CD1c-positive myeloid dendritic cell (primary cell): ENCODE data around the gene ENOSF1.
"Not testable (repeated sequence)": the region's sequence is repeated elsewhere in the genome, so short reads cannot be mapped to it uniquely, and the experiment has no call there.

Source experiments
- DNase-seq: peaks from one replicate; pipeline ENCODE4 v3.0.0-alpha.2; 2016; ENCODE audit errors: extremely low spot score

The ENOSF1 gene, protein sequence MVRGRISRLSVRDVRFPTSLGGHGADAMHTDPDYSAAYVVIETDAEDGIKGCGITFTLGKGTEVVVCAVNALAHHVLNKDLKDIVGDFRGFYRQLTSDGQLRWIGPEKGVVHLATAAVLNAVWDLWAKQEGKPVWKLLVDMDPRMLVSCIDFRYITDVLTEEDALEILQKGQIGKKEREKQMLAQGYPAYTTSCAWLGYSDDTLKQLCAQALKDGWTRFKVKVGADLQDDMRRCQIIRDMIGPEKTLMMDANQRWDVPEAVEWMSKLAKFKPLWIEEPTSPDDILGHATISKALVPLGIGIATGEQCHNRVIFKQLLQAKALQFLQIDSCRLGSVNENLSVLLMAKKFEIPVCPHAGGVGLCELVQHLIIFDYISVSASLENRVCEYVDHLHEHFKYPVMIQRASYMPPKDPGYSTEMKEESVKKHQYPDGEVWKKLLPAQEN

DNA sequence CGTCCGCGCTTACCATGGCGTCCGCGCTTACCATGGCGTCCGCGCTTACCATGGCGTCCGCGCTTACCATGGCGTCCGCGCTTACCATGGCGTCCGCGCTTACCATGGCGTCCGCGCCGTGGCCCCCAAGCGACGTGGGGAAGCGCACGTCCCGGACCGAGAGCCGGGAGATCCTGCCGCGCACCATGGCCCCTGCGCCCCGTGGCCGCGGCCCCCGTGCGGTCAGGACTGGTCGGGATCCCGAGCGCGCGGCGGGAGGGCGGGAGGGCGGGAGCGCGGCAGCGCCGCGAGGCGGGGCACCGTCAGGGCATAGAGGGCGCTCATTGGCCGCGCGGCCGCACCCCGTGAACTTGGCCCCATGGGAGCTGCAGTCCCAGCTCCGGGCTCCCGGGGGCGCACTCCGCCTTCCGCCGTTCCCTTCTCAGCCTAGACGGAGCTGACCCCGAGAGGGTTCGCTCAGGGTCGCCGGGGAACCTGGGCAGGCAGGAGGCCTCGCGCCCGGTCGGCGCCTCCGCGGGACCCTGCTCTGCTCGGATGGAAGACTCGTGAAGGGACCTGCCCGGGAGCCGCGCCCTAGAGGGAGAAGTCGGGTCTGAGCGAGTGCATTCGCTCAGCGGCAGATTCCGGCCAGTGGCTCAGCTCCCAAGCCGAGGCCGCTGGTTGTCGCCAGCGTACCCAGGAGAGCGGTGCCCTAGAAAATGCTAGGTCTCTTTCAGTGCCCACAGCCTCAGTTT is at the start of gene ENOSF1:
Gene ENOSF1 (minus strand): TSS at position 230 of the 734 bp plus-strand sequence. CDS start 43 bp downstream, at position 187.
- DNase-seq = peak; percentile 92

DNA sequence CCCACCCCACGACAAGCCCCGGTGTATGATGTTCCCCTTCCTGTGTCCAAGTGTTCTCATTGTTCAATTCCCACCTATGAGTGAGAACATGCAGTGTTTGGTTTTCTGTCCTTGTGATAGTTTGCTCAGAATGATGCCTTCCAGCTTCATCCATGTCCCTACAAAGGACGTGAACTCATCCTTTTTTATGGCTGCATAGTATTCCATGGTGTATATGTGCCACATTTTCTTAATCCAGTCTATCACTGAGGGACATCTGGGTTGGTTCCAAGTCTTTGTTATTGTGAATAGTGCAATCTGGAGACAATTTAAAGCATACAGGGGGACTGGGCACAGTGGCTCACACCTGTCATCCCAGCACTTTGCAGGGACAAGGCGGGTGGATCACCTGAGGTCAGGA is 47.4 kb upstream of the ENOSF1 start:
- not testable (repeated sequence) for DNase-seq

DNA sequence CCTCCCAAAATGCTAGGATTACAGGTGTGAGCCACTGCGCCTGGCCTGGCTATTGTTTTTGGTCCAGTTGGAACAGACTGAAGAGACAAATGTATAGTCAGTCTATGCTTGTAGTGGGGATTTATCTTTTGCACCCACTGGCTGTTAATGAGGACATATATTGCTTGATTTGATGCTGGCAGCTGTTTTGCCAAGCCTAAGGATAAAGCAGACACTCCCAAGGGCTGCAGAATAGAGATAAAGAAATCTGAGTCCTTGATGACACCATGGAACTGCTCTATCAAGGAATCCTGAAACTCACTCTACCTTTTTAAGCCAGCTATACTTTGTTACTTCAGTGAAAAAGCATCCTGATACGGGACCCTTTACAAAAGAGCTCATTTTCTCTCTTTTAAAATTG is 43.1 kb upstream of the ENOSF1 start:
- DNase-seq = no peak

DNA sequence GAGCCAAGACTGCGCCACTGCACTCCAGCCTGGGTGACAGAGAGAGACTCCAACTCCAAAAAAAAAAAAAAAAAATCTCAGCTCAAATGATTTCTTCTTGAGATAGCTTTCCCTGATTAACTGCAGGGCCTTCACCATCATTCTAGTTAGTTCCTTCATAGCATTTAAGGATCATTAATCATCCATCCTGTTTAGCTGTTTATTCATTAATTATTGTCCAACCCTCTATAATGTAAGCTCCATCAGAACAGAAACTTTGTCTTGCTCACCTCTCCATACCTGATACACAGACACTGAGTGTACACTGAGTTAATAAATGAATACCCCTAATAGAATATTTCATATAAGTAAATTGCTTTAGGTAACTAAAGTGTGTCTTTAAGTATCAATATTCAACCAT is 42.2 kb upstream of the ENOSF1 start:
- DNase-seq = no peak

DNA sequence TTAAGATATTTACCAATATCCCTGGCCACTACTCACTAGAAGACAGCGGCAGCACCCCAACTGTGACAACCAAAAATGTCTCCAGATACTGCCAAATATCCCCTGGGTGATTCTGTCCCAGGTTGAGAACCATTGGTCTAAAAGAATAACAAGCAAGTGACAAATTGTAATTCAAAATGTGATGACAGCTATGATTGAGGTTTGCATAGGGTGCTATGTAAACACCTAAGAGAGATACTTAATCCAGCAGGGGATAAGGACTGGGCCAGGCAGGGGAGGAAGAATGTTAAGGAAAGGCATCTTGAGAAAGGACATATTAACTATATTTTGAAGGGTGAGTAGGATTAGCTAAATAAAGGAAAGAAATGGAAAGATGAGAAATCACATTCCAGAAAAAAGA is 38.0 kb upstream of the ENOSF1 start:
- DNase-seq = no peak

DNA sequence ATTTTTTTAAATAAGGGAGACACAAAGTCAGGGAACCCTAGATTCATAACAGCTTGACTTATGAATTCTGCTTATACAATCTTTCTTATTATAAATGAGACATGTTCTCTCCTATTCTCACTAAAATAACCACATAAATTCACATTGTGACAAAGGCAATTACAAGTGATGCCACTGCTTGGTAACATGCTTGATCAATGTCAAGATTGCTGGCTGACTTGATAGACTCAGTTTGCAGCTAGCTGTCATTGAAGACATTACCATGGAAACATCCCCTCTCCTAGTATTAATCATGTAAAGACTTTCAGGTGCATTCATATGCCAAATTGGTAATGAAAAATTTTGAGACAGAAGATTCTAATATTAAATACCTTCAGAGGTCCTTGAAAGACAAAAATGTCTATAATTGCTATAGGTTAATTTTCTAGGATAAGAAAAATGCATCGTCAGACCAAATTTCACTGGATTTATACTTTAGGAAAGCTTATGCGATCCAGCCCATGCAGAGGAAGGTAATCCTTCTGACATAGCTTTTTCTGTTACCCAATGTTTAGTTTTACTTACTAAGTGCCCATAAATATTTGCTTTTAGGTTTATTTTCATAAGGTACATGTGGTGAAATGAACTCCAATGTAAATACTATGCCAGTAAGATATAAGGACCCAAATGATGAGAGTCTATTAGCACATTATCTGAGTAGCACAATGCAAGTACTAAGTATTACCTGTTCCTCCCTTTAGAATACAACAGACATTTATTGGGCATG is 32.6 kb upstream of the ENOSF1 start:
- DNase-seq = no peak

DNA sequence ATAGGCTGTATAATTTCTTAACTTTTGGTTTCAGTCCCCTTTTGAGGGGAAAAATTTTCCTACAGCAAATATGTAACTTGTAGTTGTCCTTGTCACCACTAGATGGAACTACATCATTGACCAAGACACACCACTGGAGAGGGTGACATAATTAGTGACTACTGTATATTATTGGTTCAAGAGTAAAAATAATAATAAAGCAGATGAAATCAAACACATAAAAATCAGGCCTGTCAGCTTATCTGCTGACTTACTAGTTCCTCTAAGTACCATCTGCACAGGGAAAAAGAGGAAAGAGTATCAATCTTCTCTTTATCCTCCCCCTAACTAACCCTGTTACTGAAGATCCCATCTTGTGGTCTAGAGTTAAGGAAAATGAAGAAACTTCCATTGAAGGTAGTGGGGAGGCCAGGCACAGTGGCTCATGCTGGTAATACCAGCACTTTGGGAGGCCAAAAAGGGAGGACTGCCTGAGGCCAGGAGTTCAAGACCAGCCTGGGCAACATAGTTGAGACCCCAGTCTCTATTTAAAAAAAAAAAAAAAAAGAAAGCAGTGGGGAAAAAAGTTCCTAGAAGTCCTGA is 29.6 kb upstream of the ENOSF1 start:
- DNase-seq = peak; percentile 62

DNA sequence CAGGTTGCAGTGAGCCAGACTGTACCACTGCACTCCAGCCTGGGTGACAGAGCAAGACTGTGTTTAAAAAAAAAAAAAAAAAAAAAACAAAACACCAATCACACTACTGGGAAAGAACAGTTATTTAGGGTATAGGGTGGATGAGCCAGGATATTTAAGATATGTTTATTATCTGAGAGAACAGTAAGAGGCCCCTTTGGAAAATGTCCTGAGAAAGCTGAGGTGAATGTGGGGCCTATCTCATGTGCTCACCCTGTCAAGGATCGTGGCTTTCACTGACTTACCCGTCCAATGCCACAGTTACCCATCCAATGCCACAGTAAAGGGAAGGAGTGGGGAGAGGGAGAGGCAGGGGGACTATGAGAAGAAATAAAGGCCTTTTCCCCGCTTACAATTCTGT is 19.9 kb upstream of the ENOSF1 start:
- DNase-seq = no peak

DNA sequence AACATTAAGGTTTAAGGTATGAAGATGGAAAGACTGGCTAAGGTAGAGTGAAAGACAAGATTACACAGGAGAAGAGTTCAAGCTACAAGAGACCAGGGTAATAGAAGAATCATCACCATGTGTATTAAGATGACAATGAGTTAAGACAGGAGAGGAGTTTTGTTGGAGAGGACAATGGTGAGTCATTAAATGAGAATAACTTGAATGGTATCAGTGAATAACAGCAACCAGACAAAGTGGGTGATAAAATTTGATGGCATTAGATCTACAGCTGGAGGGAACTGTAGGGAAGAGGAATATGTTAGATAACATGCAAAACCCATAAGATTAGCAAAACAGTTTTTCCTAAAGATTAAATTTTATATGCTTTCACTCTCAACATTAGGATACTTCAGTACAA is 18.8 kb upstream of the ENOSF1 start:
- no peak for DNase-seq

DNA sequence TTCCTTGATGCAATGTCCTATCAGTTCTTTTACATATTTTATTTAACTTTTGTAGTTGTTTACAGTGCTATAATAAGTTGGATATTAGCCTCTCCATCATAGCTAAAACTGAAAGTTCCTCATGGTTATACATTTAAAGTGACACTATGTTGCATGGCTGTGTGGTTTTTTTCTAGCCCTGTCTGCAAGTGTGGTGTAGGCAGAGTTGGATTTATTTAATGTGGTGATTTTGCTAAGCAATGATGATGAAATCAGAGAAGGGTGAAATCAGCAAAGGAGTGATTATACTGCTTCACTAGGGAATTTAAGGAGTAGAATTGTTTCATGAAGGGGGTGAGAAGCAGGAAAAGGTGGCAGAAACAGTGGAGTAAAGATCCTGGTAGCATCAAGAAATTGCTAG is 18.3 kb upstream of the ENOSF1 start:
- DNase-seq = no peak

DNA sequence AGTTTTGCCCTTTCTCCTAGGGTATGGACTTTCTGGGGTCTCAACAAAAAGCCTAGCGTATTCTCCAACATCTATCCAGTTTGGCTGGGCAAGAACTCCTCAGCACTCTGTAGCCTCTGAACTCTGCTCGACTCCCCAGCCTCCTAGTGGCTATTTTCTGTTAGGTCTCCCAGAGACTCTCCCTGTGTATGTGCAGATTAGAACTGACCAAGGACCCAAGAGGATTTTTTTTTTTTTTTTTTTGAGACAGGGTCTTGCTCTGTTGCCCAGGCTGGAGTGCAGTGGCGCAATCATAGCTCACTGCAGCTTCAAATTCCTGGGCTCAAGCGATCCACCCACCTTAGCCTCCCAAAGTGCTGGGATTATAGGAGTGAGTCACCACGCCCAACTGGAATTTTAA is 17.7 kb upstream of the ENOSF1 start:
- DNase-seq = not testable (repeated sequence)

DNA sequence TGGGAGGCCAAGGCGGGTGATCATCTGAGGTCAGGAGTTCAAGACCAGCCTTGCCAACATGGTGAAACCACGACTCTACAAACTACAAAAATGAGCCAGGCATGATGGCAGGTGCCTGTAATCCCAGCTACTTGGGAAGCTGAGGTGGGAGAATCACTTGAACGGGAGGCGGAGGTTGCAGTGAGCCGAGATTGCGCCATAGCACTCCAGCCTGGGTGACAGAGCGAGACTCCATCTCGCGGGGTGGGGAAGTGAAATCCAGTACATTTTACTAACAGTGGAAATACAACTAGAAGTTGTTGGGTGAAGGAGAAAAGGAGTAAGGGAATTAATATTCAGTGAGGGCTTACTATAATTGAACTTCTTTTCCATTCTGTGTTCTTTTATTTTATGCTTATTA is 13.2 kb upstream of the ENOSF1 start:
- DNase-seq = peak; percentile 32

DNA sequence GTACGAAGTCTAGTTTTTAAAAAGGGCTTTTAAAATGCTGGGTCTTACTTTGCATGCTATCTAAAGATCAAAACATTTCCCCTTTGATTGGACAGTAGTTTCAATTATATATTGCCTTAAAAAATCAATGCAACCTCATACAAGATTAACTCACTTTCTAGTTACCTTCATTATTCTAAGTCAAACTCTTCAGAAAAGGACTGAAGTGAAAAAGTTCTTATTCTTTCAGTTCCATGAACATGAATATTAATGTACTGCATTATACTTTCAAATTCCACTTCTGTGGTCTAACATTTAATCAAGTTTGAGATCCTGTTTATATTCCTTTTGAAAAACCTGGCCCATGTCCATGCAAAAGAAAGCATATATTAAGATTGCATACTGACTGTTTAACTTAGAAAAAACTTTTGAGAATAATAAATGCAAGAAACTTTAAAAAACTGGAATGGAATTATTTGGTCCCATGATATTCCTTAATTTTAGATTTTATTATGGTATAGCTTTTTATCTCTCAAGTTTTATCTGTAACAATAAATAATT is 11.2 kb upstream of the ENOSF1 start:
- no peak for DNase-seq

DNA sequence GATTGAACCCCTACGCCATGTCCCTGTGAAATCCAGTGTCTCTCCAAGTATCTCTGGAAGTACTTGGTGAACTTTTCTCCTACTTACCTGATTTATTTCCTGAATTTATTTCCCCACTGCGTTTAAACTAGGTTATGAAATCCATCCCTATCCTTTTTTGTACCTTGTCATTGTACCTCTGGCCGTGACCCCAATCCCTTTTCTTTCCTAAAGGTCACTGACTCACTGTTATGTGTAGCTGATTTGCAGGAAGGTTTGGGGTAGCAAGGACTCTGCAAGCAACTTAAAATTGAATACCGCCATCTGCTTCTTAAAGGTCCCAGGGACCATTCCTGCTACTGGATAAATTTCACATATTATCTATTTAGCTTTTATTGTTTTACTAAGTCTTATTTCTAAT is 4.6 kb upstream of the ENOSF1 start:
- DNase-seq = no peak

DNA sequence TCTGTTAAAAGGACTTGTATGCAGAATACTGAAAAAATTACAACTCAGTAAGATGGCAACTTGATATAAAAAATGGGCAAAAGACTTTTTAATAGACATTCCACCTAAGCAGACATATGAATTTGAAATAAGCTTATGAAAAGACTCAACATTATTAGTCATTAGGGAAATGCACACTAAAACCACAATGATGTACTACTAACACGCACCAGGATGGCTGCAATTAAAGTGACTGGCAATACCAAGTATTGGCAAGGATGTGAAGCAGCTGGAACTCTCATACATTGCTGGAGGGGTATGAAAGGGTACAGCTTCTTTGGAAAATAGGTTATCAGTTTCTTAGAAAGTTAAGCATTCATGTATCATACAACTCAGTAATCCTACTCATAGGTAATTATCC is 3.2 kb upstream of the ENOSF1 start:
- no peak for DNase-seq

DNA sequence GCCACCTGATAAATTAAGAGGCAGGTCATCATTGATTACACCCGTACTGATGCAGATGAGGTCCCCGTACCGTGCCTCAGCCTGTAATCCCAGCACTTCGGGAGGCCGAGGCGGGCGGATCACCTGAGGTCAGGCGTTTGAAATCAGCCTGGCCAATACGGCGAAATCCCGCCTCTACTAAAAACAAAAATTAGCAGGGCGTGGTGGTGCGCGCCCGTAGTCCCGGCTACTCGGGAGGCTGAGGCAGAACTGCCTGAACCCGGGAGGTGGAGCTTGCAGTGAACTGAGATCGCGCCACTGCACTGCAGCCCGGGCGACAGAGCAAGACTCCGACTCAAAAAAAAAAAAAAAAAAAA is 683 bp upstream of the ENOSF1 start:
- no peak for DNase-seq

DNA sequence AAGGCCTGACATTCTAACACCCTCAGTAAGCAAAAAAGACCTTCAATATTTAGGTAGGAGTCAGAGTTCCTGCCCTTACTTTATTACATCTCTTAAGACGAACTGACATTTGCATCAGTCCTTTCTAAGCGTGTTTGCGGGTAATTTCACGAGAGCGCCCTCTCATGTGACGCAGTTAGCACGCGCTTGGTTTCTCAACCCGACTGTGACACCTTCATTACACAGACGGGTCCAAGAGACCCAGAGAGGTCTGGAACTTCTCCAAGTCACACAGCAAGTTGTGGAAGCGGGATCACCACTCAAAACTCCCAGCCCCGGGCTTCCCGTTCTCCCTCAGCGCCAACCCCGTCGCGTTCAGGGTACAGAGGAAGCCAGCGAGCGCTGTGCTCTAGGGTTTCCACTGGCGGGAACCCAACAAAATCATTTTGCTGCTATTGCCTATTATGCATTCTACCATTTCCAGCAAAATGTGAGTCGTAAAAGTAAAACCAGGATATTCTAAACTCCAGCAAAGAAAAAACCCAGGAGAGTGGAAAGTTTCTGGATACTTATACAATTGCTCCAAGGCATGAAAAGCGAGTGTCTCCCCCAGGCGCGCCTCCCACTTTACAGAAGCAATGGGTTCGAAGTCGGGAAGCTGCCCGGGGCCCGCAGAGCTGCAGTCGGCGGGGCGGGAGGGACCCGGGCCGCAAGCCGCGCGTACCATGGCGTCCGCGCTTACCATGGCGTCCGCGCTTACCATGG is 601 bp downstream of the ENOSF1 start:
- DNase-seq = peak; percentile 91

DNA sequence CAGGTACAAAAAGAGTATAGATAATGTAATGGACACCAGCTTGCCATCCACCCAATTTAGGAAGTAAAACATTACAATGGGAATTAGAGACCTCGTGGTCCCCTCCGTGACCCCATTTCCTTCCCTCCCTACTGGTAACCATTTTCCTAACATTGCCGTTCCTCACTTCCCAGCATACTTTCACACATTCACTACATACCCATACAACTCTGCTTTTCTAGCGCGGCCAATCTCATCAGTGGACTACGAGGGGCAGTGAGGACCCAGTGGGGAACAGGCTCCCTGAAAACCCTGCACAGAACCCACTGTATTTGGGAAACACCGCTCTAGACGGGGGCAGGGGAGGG is 1.1 kb downstream of the ENOSF1 start:
- DNase-seq = peak; percentile 32

DNA sequence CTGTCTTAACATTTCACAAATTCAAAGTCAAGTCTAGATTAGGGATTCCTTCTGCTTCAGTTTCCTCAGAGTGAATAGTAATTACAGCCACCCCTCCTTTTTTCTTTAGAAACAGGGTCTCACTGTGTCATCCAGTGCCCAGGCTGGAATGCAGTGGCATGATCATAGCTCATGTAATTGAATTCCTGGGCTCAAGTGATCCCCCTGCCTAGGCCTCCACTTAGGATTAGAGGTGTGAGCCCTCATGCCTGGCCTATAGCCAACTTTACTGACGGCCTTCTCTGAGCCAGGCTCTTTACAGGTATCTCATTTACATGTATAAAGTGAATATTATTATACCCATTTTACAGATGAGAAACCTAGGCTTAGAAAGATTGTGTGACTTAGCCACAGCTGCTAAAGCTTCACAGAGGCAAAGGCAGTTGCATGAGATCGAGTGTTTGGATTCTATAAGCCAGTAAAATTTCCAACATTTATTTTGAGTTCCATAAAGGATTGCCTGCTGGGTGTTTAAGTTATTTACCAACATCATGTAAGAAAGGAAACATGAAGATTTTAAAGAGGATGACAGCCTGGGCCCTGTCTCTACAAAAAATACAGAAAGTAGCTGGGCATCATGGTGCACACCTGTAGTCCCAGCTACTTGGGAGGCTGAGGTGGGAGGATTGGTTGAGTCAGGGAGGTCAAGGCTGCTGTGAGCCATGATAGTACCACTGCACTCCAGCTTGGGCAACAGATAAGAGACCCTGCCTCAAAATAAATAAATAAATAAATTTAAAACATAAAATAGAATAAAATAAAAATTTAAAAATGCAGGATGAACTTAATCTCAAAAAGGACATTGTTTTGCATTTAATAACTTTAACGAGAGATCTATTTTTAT is 1.8 kb downstream of the ENOSF1 start:
- DNase-seq = no peak

DNA sequence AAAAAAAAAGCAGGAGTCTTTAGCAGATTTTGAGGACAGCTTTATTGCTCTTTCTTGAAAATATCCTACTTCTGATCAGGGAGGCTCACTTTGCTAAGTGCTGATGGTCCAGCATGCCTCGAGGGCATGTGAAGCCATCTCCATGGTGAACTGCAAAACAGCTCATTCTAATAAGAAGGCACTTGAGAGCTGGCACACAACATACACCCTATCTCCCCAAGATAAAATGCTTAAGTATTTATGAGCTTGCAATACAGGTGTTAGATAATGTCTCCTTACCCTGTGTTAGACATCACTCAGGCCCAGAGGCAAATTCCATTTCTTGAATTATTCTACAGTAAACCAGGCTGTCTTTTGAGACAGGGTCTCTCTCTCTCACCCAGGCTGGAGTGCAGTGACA is 2.7 kb downstream of the ENOSF1 start:
- DNase-seq = no peak
